ENCODE measurements around the gene SLC35E3.

DNA sequence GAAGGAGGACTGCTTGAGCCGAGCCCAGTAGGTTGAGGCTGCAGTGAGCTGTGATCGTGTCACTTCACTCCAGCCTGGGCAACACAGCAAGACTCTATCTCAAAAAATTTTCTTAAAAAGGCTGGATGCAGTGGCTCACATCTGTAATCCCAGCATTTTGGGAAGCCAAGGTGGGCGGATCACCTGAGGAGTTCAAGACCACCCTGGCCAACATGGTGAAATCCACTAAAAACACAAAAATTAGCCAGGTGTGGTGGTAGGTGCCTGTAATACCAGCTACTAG lies 44.9 kb downstream of the SLC35E3 start:
- TF ChIP-seq, protein P1, sequence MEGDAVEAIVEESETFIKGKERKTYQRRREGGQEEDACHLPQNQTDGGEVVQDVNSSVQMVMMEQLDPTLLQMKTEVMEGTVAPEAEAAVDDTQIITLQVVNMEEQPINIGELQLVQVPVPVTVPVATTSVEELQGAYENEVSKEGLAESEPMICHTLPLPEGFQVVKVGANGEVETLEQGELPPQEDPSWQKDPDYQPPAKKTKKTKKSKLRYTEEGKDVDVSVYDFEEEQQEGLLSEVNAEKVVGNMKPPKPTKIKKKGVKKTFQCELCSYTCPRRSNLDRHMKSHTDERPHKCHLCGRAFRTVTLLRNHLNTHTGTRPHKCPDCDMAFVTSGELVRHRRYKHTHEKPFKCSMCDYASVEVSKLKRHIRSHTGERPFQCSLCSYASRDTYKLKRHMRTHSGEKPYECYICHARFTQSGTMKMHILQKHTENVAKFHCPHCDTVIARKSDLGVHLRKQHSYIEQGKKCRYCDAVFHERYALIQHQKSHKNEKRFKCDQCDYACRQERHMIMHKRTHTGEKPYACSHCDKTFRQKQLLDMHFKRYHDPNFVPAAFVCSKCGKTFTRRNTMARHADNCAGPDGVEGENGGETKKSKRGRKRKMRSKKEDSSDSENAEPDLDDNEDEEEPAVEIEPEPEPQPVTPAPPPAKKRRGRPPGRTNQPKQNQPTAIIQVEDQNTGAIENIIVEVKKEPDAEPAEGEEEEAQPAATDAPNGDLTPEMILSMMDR (conservative IDR thresholded peaks at IDR 0.05; ENCODE audit: low read depth in 2 of 2): no peak
- TF ChIP-seq EZH2 (IDR thresholded peaks at IDR 0.05; ENCODE audit: low read depth, unreplicated experiment): no peak
- TF ChIP-seq JUNB (IDR thresholded peaks at IDR 0.05; ENCODE audit: unreplicated experiment): no peak
- no peak for TF ChIP-seq EZH2phosphoT487 (IDR thresholded peaks at IDR 0.05; ENCODE audit: unreplicated experiment)
- no peak for TF ChIP-seq POLR2AphosphoS5 (IDR thresholded peaks at IDR 0.05; ENCODE audit: low read depth)
- no peak for TF ChIP-seq STAT1 (IDR thresholded peaks at IDR 0.05; ENCODE audit: unreplicated experiment)
- TF ChIP-seq CREB1 (CRISPR knock-in tag; IDR thresholded peaks at IDR 0.05; ENCODE audit: low read depth): no peak
- TF ChIP-seq NANOG (IDR thresholded peaks at IDR 0.05; ENCODE audit: borderline replicate concordance): no peak
- TF ChIP-seq, protein P2, sequence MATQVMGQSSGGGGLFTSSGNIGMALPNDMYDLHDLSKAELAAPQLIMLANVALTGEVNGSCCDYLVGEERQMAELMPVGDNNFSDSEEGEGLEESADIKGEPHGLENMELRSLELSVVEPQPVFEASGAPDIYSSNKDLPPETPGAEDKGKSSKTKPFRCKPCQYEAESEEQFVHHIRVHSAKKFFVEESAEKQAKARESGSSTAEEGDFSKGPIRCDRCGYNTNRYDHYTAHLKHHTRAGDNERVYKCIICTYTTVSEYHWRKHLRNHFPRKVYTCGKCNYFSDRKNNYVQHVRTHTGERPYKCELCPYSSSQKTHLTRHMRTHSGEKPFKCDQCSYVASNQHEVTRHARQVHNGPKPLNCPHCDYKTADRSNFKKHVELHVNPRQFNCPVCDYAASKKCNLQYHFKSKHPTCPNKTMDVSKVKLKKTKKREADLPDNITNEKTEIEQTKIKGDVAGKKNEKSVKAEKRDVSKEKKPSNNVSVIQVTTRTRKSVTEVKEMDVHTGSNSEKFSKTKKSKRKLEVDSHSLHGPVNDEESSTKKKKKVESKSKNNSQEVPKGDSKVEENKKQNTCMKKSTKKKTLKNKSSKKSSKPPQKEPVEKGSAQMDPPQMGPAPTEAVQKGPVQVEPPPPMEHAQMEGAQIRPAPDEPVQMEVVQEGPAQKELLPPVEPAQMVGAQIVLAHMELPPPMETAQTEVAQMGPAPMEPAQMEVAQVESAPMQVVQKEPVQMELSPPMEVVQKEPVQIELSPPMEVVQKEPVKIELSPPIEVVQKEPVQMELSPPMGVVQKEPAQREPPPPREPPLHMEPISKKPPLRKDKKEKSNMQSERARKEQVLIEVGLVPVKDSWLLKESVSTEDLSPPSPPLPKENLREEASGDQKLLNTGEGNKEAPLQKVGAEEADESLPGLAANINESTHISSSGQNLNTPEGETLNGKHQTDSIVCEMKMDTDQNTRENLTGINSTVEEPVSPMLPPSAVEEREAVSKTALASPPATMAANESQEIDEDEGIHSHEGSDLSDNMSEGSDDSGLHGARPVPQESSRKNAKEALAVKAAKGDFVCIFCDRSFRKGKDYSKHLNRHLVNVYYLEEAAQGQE (IDR thresholded peaks at IDR 0.05; ENCODE audit: unreplicated experiment): no peak
- TF ChIP-seq, protein P3, sequence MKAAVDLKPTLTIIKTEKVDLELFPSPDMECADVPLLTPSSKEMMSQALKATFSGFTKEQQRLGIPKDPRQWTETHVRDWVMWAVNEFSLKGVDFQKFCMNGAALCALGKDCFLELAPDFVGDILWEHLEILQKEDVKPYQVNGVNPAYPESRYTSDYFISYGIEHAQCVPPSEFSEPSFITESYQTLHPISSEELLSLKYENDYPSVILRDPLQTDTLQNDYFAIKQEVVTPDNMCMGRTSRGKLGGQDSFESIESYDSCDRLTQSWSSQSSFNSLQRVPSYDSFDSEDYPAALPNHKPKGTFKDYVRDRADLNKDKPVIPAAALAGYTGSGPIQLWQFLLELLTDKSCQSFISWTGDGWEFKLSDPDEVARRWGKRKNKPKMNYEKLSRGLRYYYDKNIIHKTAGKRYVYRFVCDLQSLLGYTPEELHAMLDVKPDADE (IDR thresholded peaks at IDR 0.05): no peak
- no peak for TF ChIP-seq ZNF331 (CRISPR knock-in tag; IDR thresholded peaks at IDR 0.05; ENCODE audit: low read depth)
- no peak for TF ChIP-seq ZNF114 (CRISPR knock-in tag; IDR thresholded peaks at IDR 0.05)

All from GM23338 (cell line).